ENCODE measurements around the gene SLC7A5. TPM values are rescaled to one million over a fixed set of nuclear protein-coding genes. Genes with fewer than 3 reads are reported as not detected.

SLC7A5 gene
- total and polyA plus RNA-seq, 2 of the 4 experiments (the other 2 are of a cell fraction): 11.3 to 101 TPM

DNA sequence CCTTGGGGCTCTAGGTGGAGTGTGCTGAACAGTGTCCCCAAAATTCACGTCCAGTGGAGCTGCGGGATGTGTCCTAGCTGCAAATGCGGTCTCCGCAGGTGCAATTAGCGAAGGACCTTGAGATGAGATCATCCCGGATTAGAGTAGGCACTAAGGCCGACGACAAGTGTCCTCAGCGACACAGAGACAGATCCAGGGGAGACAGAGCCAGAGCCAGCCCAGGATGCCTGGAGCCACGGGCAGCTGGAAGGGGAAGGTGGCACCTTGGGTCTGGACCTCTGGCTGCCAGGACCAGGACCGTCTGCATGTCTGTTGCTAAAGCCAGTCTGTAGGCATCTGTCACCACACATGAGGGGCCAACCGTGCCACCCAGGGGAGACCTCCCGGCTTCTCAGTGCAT is 24.5 kb downstream of the SLC7A5 start:
- Histone ChIP-seq H2AK9ac (replicated peaks; ENCODE audit: low read depth, low read length, poor library complexity) (peak overlapping the region; percentile 66), H3K27me3 (ENCODE audit: control insufficient read depth, insufficient read depth, low read length) (no peaks in the 10 kb centered on the region), H4K91ac (ENCODE audit: insufficient read depth, low read depth, low read length) (no peak overlapping the region), H3K4me3 (ENCODE audit: insufficient read depth, low read depth, low read length) (no peak overlapping the region), H2BK5ac (ENCODE audit: low read depth, low read length, poor library complexity, severe bottlenecking) (no peak overlapping the region), H3K56ac (ENCODE audit: extremely low read depth, insufficient read depth, low read length) (no peak overlapping the region), H3K4me2 (ENCODE audit: low read depth, low read length) (no peak overlapping the region), H4K5ac (ENCODE audit: low read depth, low read length) (no peak overlapping the region), H2BK20ac (ENCODE audit: low read depth, low read length) (no peak overlapping the region), H2AK5ac (ENCODE audit: low read depth, low read length) (no peak overlapping the region), H3K4ac (ENCODE audit: low read depth, low read length) (no peak overlapping the region), H3K36me3 (ENCODE audit: control insufficient read depth, insufficient read depth, low read length) (peaks cover 74% of the 10 kb centered on the region), H3K27ac (ENCODE audit: insufficient read depth, low read length) (no peak overlapping the region), H2AFZ (replicated peaks; ENCODE audit: low read length, poor library complexity) (no peak overlapping the region), H3K9ac (ENCODE audit: low read depth, low read length) (no peak overlapping the region), H3K9me1 (ENCODE audit: insufficient read depth, low read length) (peaks cover 6% of the 10 kb centered on the region; the same call in 1 of the 2 replicates), H4K8ac (ENCODE audit: low read depth in 2 of 2, low read length in 2 of 2) (no peak overlapping the region), H4K20me1 (ENCODE audit: insufficient read depth, low read length) (peaks cover 97% of the 10 kb centered on the region), H3K4me1 (ENCODE audit: control insufficient read depth, insufficient read depth, low read length) (no peaks in the 10 kb centered on the region), H3K18ac (ENCODE audit: low read depth, low read length) (no peak overlapping the region), H2BK120ac (ENCODE audit: low read depth, low read length) (no peak overlapping the region), H3K9me3 (ENCODE audit: control insufficient read depth, insufficient read depth, low read length) (no peaks in the 10 kb centered on the region), H3K79me1 (ENCODE audit: low read depth in 1 of 2, low read length in 2 of 2) (peaks cover 24 to 98% of the 10 kb centered on the region in 2 experiments), H3K23ac (ENCODE audit: low read depth, low read length) (no peak overlapping the region), H2BK15ac (ENCODE audit: low read depth, low read length) (no peak overlapping the region), H3K14ac (replicated peaks; ENCODE audit: low read depth, low read length) (no peak overlapping the region)
- dilution Hi-C loops (cut with HindIII; ENCODE audit: low sequenced_read_pairs, unreplicated experiment): no loop called here
- BruUV-seq (replicated peaks): no TSS peak
- intact Hi-C loops (cut with micrococcal nuclease): no loop called here
- CTCF ChIA-PET: no interaction called here
- no peak for DNase-seq
- TF ChIP-seq, protein P1, sequence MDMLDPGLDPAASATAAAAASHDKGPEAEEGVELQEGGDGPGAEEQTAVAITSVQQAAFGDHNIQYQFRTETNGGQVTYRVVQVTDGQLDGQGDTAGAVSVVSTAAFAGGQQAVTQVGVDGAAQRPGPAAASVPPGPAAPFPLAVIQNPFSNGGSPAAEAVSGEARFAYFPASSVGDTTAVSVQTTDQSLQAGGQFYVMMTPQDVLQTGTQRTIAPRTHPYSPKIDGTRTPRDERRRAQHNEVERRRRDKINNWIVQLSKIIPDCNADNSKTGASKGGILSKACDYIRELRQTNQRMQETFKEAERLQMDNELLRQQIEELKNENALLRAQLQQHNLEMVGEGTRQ (IDR thresholded peaks at IDR 0.05; ENCODE audit: low read depth, low read length): no peak
- TF ChIP-seq MAFK (IDR thresholded peaks at IDR 0.05; ENCODE audit: low read depth, low read length): no peak
- no peak for ATAC-seq (ENCODE audit: low read depth)
- 93% methylated on average over 7 of the region's 13 CpGs; no CpG with 5 or more reads in 1 of the 2 experiments for WGBS, 2 experiments (ENCODE audit: extremely low coverage in 2 of 2, insufficient read length in 1 of 2)
- POLR2A ChIA-PET (ENCODE audit: unreplicated experiment): no interaction called here
- in situ Hi-C loops (cut with MboI; ENCODE audit: low sequenced_read_pairs): no loop called here
